HepG2 (cell line): Measurements from ENCODE around the gene CETN2. TPM values are rescaled to one million over a fixed set of nuclear protein-coding genes. Genes with fewer than 3 reads are reported as not detected.

Source experiments
- CREB1 ChIP-seq, 2 experiments: fragments of 450-650 bp in 1 of 2; IDR thresholded peaks; 2 replicates each; pipeline ENCODE4 v1.6.1; 2016 to 2017; ENCODE audit warnings: control low read depth in 1 of 2, mild to moderate bottlenecking in 1 of 2, missing compliant biosample characterization in 1 of 2, missing genetic modification characterization in 1 of 2
- DMAP1 ChIP-seq: IDR thresholded peaks from 2 replicates; pipeline ENCODE4 v1.6.1; 2016
- FOXO4 ChIP-seq: sonication (generic); formaldehyde crosslinking; conservative IDR thresholded peaks from 2 replicates; pipeline ENCODE4 v1.8.1; 2023; ENCODE audit warnings: missing genetic modification reagents
- GATAD1 ChIP-seq: IDR thresholded peaks from 2 replicates; pipeline ENCODE4 v1.6.1; 2016; ENCODE audit warnings: missing genetic modification reagents, missing compliant biosample characterization
- HCFC1 ChIP-seq: fragments of 150-350 bp; IDR thresholded peaks from 2 replicates; pipeline ENCODE4 v1.6.1; 2014; ENCODE audit warnings: low read depth, low read length
- MLX ChIP-seq: IDR thresholded peaks from 2 replicates; pipeline ENCODE4 v1.6.1; 2016
- MXI1 ChIP-seq: IDR thresholded peaks from 3 replicates; pipeline ENCODE4 v1.6.1; 2012; ENCODE audit warnings: low read depth, low read length, inconsistent platforms, borderline replicate concordance
- NONO ChIP-seq, 2 experiments: fragments of 450-650 bp in 1 of 2; sonication (generic) in 1 of 2; formaldehyde crosslinking in 1 of 2; IDR thresholded peaks in 1 of 2; conservative IDR thresholded peaks in 1 of 2; 2 replicates each; pipeline versions ENCODE4 v1.6.1 to v1.8.0; 2017 to 2022; ENCODE audit warnings: mild to moderate bottlenecking in 1 of 2, missing genetic modification reagents in 1 of 2, moderate library complexity in 1 of 2
- RXRA ChIP-seq: sonication (generic); formaldehyde crosslinking; IDR thresholded peaks from 2 replicates; pipeline ENCODE4 v1.5.1; 2020; ENCODE audit warnings: missing genetic modification reagents
- SAFB2 ChIP-seq: sonication (generic); formaldehyde crosslinking; IDR thresholded peaks from 2 replicates; pipeline ENCODE4 v1.5.1; 2020; ENCODE audit warnings: missing genetic modification reagents, low read depth, mild to moderate bottlenecking, borderline replicate concordance
- SIN3B ChIP-seq: fragments of 150-350 bp; IDR thresholded peaks from 2 replicates; pipeline ENCODE4 v1.6.1; 2014; ENCODE audit warnings: low read length
- SKIL ChIP-seq: sonication (generic); formaldehyde crosslinking; IDR thresholded peaks from 2 replicates; pipeline ENCODE4 v1.8.0; 2022; ENCODE audit warnings: missing genetic modification reagents, mild to moderate bottlenecking, moderate library complexity, borderline replicate concordance
- ZNF331 ChIP-seq: sonication (generic); formaldehyde crosslinking; IDR thresholded peaks from 2 replicates; pipeline ENCODE4 v1.4.0; 2020; ENCODE audit warnings: missing genetic modification reagents
- ZNF557 ChIP-seq: sonication (generic); formaldehyde crosslinking; IDR thresholded peaks from 2 replicates; pipeline ENCODE4 v1.4.0; 2020; ENCODE audit warnings: missing genetic modification reagents
- ZNF879 ChIP-seq: sonication (generic); formaldehyde crosslinking; IDR thresholded peaks from 2 replicates; pipeline ENCODE4 v1.8.1; 2023; ENCODE audit warnings: missing genetic modification reagents
- polyA plus RNA-seq, 8 experiments: library from polyadenylated mRNA; depleted of rRNA in 3 of 8; stranded (reverse) in 7 of 8; unstranded in 1 of 8; fragments of >200 nt; fragmentation: Illumina TruSeq in 4 of 8; extraction: Trizol in 4 of 8; gene quantifications; 2 replicates each; pipeline versions ENCODE4 v1.2.1 to v1.2.3, GENCODE V29; 2011 to 2016; ENCODE audit warnings: low read depth in 4 of 8, missing spikeins in 1 of 8, mixed read lengths in 1 of 8; ENCODE audit not compliant: insufficient read depth in 1 of 8
- total RNA-seq, 5 experiments: library from RNA; depleted of rRNA; stranded (reverse); fragments of >200 nt; fragmentation: Illumina TruSeq; extraction: Trizol; gene quantifications; 2 replicates each; pipeline ENCODE4 v1.2.3, GENCODE V29; 2016; ENCODE audit warnings: low read depth in 1 of 5
- TF ChIP-seq, protein P1 (sequence below): sonication (generic); formaldehyde crosslinking; IDR thresholded peaks from 2 replicates; pipeline ENCODE4 v1.8.1; 2022; ENCODE audit warnings: low read depth, mild to moderate bottlenecking, missing genetic modification reagents
- TF ChIP-seq, protein P2 (sequence below): IDR thresholded peaks from 2 replicates; pipeline ENCODE4 v1.6.1; 2016; ENCODE audit warnings: missing genetic modification reagents, missing compliant biosample characterization
- TF ChIP-seq, protein P3 (sequence below): sonication (generic); formaldehyde crosslinking; IDR thresholded peaks from 2 replicates; pipeline ENCODE4 v1.8.0; 2022; ENCODE audit warnings: mild to moderate bottlenecking, missing genetic modification reagents, moderate library complexity

The CETN2 gene
- total and polyA plus RNA-seq, 2 of the 13 experiments (the other 11 are each of a cell fraction or from before 2014, with no cell fraction given): 17.2 to 85.4 TPM

GRCh38 chrX:152830312-152831305, at the start of gene CETN2, which contains the start of gene NSDHL (continued):
- no peak for TF ChIP-seq FOXO4
- peak; percentile 76 for TF ChIP-seq GATAD1 (CRISPR knock-in tag)
- TF ChIP-seq, protein P1, sequence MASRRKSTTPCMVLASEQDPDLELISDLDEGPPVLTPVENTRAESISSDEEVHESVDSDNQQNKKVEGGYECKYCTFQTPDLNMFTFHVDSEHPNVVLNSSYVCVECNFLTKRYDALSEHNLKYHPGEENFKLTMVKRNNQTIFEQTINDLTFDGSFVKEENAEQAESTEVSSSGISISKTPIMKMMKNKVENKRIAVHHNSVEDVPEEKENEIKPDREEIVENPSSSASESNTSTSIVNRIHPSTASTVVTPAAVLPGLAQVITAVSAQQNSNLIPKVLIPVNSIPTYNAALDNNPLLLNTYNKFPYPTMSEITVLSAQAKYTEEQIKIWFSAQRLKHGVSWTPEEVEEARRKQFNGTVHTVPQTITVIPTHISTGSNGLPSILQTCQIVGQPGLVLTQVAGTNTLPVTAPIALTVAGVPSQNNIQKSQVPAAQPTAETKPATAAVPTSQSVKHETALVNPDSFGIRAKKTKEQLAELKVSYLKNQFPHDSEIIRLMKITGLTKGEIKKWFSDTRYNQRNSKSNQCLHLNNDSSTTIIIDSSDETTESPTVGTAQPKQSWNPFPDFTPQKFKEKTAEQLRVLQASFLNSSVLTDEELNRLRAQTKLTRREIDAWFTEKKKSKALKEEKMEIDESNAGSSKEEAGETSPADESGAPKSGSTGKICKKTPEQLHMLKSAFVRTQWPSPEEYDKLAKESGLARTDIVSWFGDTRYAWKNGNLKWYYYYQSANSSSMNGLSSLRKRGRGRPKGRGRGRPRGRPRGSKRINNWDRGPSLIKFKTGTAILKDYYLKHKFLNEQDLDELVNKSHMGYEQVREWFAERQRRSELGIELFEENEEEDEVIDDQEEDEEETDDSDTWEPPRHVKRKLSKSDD (CRISPR knock-in tag): no peak
- no peak for TF ChIP-seq SIN3B
- TF ChIP-seq DMAP1 (CRISPR knock-in tag): peak; percentile 69; the same call in 1 of the 2 replicates
- peak; percentile 11; the same call in 1 of the 2 replicates for TF ChIP-seq ZNF331
- TF ChIP-seq, protein P2, sequence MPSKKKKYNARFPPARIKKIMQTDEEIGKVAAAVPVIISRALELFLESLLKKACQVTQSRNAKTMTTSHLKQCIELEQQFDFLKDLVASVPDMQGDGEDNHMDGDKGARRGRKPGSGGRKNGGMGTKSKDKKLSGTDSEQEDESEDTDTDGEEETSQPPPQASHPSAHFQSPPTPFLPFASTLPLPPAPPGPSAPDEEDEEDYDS (CRISPR knock-in tag): peak; percentile 69; the same call in 1 of the 2 replicates
- TF ChIP-seq CREB1 (IDR thresholded peaks at IDR 0.05): peak; percentile 66
- peak; percentile 78; the same call in 1 of the 2 replicates for TF ChIP-seq CREB1 (CRISPR knock-in tag; IDR thresholded peaks at IDR 0.05)
- TF ChIP-seq ZNF879 (CRISPR knock-in tag): no peak
- no peak for TF ChIP-seq MLX (CRISPR knock-in tag)
- no peak for TF ChIP-seq ZNF557 (CRISPR knock-in tag)
- no peak for TF ChIP-seq NONO (IDR thresholded peaks at IDR 0.05)
- TF ChIP-seq NONO (CRISPR knock-in tag; conservative IDR thresholded peaks at IDR 0.05): peak; percentile 69
- TF ChIP-seq HCFC1: no peak
- peak; percentile 54; the same call in 1 of the 2 replicates for TF ChIP-seq RXRA (CRISPR knock-in tag)
- 0 out of 2 replicates have a peak, but pooled peaks have one; percentile 19 for TF ChIP-seq SKIL
- peak; percentile 69; the same call in 1 of the 3 replicates for TF ChIP-seq MXI1
- no peak for TF ChIP-seq SAFB2 (CRISPR knock-in tag)
- TF ChIP-seq, protein P3, sequence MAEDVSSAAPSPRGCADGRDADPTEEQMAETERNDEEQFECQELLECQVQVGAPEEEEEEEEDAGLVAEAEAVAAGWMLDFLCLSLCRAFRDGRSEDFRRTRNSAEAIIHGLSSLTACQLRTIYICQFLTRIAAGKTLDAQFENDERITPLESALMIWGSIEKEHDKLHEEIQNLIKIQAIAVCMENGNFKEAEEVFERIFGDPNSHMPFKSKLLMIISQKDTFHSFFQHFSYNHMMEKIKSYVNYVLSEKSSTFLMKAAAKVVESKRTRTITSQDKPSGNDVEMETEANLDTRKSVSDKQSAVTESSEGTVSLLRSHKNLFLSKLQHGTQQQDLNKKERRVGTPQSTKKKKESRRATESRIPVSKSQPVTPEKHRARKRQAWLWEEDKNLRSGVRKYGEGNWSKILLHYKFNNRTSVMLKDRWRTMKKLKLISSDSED (CRISPR knock-in tag): no peak
